ENCODE data around the gene AKAP6. TPM values are rescaled to one million over a fixed set of nuclear protein-coding genes. Genes with fewer than 3 reads are reported as not detected.

Gene AKAP6
- total RNA-seq, 1 donor from 2014 or later, result 3.6 TPM

DNA sequence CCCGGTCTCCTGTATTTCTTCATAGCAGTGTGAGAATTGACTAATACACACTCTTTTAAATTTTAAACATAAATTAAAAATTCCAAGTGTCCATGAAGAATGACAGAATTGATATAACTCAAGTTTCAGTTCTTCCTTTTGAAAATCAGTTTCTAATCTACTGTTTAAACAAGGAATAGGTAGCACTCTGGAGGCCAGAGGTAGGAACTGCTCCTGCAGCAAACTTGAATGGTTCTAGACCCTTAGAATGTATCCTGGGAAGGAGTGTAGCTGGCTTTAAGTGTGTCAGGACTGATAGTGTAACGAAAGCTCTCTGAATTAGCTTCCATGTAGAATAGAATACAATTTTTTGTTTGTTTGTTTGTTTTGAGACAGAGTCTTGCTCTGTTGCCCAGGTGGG lies 76.8 kb downstream of the AKAP6 start:
- H3K4me1 Mint-ChIP-seq (ENCODE audit: low read depth), result peaks cover 29% of the 10 kb centered on the region
- TF ChIP-seq, protein P1, sequence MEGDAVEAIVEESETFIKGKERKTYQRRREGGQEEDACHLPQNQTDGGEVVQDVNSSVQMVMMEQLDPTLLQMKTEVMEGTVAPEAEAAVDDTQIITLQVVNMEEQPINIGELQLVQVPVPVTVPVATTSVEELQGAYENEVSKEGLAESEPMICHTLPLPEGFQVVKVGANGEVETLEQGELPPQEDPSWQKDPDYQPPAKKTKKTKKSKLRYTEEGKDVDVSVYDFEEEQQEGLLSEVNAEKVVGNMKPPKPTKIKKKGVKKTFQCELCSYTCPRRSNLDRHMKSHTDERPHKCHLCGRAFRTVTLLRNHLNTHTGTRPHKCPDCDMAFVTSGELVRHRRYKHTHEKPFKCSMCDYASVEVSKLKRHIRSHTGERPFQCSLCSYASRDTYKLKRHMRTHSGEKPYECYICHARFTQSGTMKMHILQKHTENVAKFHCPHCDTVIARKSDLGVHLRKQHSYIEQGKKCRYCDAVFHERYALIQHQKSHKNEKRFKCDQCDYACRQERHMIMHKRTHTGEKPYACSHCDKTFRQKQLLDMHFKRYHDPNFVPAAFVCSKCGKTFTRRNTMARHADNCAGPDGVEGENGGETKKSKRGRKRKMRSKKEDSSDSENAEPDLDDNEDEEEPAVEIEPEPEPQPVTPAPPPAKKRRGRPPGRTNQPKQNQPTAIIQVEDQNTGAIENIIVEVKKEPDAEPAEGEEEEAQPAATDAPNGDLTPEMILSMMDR (IDR thresholded peaks at IDR 0.05), result no peak
- H3K4me3 Mint-ChIP-seq (ENCODE audit: unreplicated experiment), result no peak overlapping the region

DNA sequence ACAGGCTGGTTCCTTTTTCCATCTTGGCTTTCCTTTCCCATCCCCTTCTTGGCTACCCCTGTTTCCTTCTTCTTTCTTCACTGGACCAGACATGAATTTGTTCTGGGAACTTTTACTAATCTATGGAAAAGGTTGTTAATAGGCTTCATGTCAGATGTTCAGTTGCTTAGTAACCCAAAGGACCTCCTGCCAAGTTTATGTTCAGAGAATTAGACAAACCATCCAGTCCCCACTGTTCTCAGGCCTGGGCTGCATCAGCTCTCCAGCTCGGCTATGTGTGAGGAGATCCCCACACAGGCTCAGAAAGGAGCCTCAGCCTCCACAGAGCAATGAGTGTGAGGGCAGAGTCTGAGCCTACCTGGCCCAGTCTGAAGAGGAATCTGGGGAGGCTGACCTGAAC lies 78.0 kb downstream of the AKAP6 start:
- Mint-ChIP-seq H3K9me3 (ENCODE audit: low read depth) (no peaks in the 10 kb centered on the region), H3K4me3 (ENCODE audit: unreplicated experiment) (no peak overlapping the region), H3K36me3 (ENCODE audit: low read depth) (no peaks in the 10 kb centered on the region), H3K27me3 (ENCODE audit: low read depth) (no peaks in the 10 kb centered on the region), H3K4me1 (ENCODE audit: low read depth) (peaks cover 23% of the 10 kb centered on the region), H3K27ac (ENCODE audit: unreplicated experiment) (no peak overlapping the region)
- no peak for DNase-seq (ENCODE audit: low spot score)
- TF ChIP-seq, protein P1 (IDR thresholded peaks at IDR 0.05), result no peak

More for the DNA sequence above, 76.8 kb downstream of the AKAP6 start:
- no peaks in the 10 kb centered on the region for H3K9me3 Mint-ChIP-seq (ENCODE audit: low read depth)
- no peak for DNase-seq (ENCODE audit: low spot score)
- no peaks in the 10 kb centered on the region for H3K27me3 Mint-ChIP-seq (ENCODE audit: low read depth)
- no peak overlapping the region for H3K27ac Mint-ChIP-seq (ENCODE audit: unreplicated experiment)
- no peaks in the 10 kb centered on the region for H3K36me3 Mint-ChIP-seq (ENCODE audit: low read depth)

DNA sequence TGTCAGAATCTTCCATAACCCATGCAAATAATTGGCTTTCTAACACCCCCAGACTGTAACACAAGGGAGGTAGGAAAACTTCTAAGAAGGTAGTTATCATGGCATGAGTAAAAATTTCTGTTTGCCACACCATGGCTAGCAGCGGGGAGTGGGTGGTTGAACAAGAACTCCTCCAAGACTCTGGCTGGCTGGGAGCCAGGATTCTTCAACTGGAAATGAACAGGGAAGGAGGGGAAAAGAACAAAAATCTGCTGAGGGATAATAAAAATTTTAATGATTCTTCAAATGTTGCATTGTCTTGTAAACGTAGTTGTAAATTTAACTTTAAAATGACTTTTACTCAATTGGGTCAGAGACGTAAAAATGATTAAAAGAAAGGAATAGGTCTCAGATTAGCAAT lies 78.9 kb downstream of the AKAP6 start:
- DNase-seq (ENCODE audit: low spot score), result no peak
- H3K4me3 Mint-ChIP-seq (ENCODE audit: unreplicated experiment), result no peak overlapping the region
- TF ChIP-seq, protein P1 (IDR thresholded peaks at IDR 0.05), result no peak
- no peak overlapping the region for H3K27ac Mint-ChIP-seq (ENCODE audit: unreplicated experiment)
- H3K36me3 Mint-ChIP-seq (ENCODE audit: low read depth), result no peaks in the 10 kb centered on the region
- no peaks in the 10 kb centered on the region for H3K9me3 Mint-ChIP-seq (ENCODE audit: low read depth)
- no peaks in the 10 kb centered on the region for H3K27me3 Mint-ChIP-seq (ENCODE audit: low read depth)
- peaks cover 23% of the 10 kb centered on the region for H3K4me1 Mint-ChIP-seq (ENCODE audit: low read depth)

DNA sequence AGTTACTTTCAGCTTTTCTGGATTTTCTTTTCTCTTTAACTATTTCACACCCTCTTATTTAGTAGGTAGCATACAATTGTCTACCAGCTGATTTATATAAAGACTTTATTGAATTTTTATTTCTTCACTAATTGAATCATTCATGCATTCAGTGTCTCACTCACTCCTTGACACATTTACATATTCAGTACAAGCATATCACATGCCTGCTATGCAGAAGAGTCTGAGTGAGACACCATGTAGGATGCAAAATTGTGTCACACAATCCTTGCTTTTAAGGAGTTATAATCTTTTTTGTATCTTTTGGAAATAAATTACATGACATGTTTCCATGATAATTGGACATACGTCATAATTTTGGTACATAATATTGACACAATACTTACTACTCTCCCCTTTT lies 83.0 kb downstream of the AKAP6 start:
- TF ChIP-seq, protein P1 (IDR thresholded peaks at IDR 0.05), result no peak
- Mint-ChIP-seq H3K9me3 (ENCODE audit: low read depth) (no peaks in the 10 kb centered on the region), H3K4me3 (ENCODE audit: unreplicated experiment) (no peak overlapping the region), H3K27ac (ENCODE audit: unreplicated experiment) (no peak overlapping the region), H3K4me1 (ENCODE audit: low read depth) (peaks cover 22% of the 10 kb centered on the region), H3K27me3 (ENCODE audit: low read depth) (no peaks in the 10 kb centered on the region), H3K36me3 (ENCODE audit: low read depth) (no peaks in the 10 kb centered on the region)
- DNase-seq (ENCODE audit: low spot score), result no peak

DNA sequence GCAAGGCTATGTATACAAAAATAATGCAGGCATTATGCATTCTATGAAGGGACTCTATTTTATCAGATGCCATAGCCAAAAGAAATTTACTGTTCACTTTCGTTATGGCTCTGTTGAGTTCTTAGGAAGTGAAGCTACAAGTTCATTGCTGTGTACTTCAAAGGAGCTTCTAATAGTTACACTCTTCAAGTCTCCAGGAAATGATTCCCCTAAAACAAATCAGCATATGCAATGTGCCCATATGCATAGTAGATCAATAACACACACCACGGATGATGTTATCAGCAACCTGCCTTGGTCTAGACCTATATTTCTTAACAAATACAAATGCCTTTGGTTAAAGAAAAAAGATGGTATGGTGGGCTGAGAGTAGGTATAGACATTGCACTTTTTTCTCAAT lies 83.4 kb downstream of the AKAP6 start:
- no peak overlapping the region for H3K27ac Mint-ChIP-seq (ENCODE audit: unreplicated experiment)
- peaks cover 22% of the 10 kb centered on the region for H3K4me1 Mint-ChIP-seq (ENCODE audit: low read depth)
- H3K36me3 Mint-ChIP-seq (ENCODE audit: low read depth), result no peaks in the 10 kb centered on the region
- no peak overlapping the region for H3K4me3 Mint-ChIP-seq (ENCODE audit: unreplicated experiment)
- no peak for DNase-seq (ENCODE audit: low spot score)
- H3K27me3 Mint-ChIP-seq (ENCODE audit: low read depth), result no peaks in the 10 kb centered on the region
- H3K9me3 Mint-ChIP-seq (ENCODE audit: low read depth), result no peaks in the 10 kb centered on the region
- TF ChIP-seq, protein P1 (IDR thresholded peaks at IDR 0.05), result no peak

All from chondrocyte (in vitro differentiated cells).